GM10248 (cell line): ENCODE data around the gene TMEM117.

Experiments used
- CTCF ChIA-PET: fragments of 300-600 bp; sonication (Branson Sonifier 250); formaldehyde crosslinking; extraction: SDS; loops from one replicate; lab custom pipeline; 2021; ENCODE audit warnings: antibody characterized with exemption; lab: Yijun Ruan, JAX
- POLR2A ChIA-PET: fragments of 350-650 bp; sonication (Branson Sonifier 250); formaldehyde crosslinking; extraction: SDS; loops from one replicate; lab custom pipeline; 2020; ENCODE audit warnings: antibody characterized with exemption; lab: Yijun Ruan, JAX
- DNase-seq: peaks from one replicate; pipeline ENCODE4 v3.0.0; 2012; ENCODE audit errors: extremely low spot score
- TF ChIP-seq, protein P1 (sequence below): IDR thresholded peaks from 2 replicates; pipeline ENCODE4 v1.5.1; 2012; ENCODE audit warnings: mild to moderate bottlenecking, low read depth; ENCODE audit errors: extremely low read depth, missing control alignments, control extremely low read depth

The TMEM117 gene

DNA sequence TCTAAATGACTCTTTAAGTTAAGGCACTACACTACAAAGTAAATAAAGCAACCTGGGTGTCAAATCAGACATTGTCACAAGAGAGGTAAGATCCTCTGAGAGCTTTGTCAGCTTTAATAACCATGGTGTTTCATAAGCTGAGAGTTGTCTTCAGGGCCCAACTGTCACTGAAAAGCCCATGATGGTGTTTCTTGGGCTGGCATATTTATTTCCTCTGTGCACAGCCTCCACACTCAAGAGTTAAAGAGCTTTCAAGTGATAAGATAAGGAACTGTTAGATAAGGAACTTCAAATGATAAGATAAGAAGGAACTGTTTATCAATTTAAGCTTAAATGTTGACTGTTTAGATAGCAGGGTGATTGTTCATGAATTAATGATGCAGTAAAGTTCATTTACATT is 495.4 kb downstream of the TMEM117 start:
- POLR2A ChIA-PET: no interaction called here
- DNase-seq: no peak
- CTCF ChIA-PET: interaction anchor here (2.5 kb wide), 1 partner anchor 14 kb away, joined by 9 read pairs; no protein-coding TSS in a partner anchor
- TF ChIP-seq, protein P1, sequence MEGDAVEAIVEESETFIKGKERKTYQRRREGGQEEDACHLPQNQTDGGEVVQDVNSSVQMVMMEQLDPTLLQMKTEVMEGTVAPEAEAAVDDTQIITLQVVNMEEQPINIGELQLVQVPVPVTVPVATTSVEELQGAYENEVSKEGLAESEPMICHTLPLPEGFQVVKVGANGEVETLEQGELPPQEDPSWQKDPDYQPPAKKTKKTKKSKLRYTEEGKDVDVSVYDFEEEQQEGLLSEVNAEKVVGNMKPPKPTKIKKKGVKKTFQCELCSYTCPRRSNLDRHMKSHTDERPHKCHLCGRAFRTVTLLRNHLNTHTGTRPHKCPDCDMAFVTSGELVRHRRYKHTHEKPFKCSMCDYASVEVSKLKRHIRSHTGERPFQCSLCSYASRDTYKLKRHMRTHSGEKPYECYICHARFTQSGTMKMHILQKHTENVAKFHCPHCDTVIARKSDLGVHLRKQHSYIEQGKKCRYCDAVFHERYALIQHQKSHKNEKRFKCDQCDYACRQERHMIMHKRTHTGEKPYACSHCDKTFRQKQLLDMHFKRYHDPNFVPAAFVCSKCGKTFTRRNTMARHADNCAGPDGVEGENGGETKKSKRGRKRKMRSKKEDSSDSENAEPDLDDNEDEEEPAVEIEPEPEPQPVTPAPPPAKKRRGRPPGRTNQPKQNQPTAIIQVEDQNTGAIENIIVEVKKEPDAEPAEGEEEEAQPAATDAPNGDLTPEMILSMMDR: no peak

- DNase-seq: no peak
- ChIA-PET CTCF (interaction anchor here (1.6 kb wide), 1 partner anchor 596 kb away, joined by 3 read pairs; no protein-coding TSS in a partner anchor), POLR2A (no interaction called here)
- TF ChIP-seq, protein P1: no peak
Measured at GRCh38 chr12:44334347-44334746, 498.5 kb downstream of the TMEM117 start.

- POLR2A ChIA-PET: no interaction called here
- DNase-seq: no peak
- CTCF ChIA-PET: interaction anchor here (1.6 to 1.7 kb wide), 2 partner anchors 9 to 596 kb away, joined by 3 to 8 read pairs; no protein-coding TSS in a partner anchor
- TF ChIP-seq, protein P1: no peak
Measured at GRCh38 chr12:44335030-44335429, 499.1 kb downstream of the TMEM117 start.

DNA sequence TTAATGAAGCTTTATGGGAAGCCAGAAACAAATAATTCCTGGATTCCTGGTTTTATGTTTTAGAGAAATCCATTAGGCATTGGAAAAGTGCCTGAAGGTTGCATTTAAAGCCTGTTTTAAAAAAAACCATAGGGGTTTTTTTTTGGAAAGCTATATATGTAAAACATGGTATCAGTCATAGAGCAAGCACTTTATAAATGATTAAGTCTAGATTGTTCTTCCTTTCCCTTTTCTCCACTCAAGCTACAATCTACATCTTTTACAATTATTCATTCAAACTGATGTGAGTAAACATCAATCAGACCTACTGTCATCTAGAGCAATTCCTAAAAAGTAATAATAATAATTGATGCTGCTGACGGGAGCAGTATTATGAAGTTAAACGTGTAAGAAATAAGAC is 500.7 kb downstream of the TMEM117 start:
- ChIA-PET CTCF (interaction anchor here (1.6 to 1.9 kb wide), 3 partner anchors 11 to 63 kb away, joined by 3 to 8 read pairs (median 8); no protein-coding TSS in a partner anchor), POLR2A (no interaction called here)
- no peak for DNase-seq
- TF ChIP-seq, protein P1: no peak

DNA sequence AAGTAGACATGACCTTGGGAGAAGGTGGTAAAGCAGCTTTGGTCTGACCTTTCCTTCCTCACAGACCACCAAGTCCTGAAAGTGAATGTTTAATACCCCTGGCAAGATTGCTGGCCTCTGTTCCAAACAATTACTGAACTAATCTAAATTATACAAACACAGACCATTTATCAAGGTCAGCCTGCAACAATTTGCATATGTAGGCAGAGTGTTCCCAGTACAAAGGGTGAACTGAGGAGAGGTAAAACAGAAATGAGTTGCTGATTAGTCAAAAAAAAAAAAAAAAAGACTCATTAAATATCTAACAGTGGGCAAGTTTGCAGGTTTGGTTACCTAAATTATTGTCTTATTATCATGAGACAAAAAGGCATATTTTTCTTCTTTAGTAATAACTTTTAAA is 506.5 kb downstream of the TMEM117 start:
- CTCF ChIA-PET: interaction anchor here (1.1 to 2.6 kb wide), 3 partner anchors 12 to 18 kb away, joined by 3 to 7 read pairs (median 6); no protein-coding TSS in a partner anchor
- DNase-seq: no peak
- TF ChIP-seq, protein P1: no peak
- POLR2A ChIA-PET: no interaction called here

DNA sequence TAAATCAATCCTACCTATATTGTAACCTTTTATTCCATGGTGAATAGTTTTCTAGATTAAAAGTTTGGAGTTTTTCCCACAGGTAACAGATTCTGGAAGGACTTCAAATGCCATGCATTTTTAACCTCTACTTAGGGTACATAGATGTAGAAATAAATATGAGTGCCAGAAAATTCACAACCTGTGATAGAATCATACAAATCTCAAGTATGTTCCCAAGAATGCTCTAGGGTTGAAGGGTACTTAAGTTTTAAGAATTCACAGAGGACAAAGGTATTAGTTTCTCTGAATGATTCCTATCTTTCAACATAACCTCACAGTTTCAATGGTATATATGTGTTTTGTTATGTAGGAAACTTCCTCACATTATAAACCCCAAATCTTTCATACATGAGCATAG is 511.3 kb downstream of the TMEM117 start:
- DNase-seq: no peak
- ChIA-PET POLR2A (no interaction called here), CTCF (interaction anchor here (1.0 to 2.8 kb wide), 2 partner anchors 8 to 30 kb away, joined by 3 to 12 read pairs; no protein-coding TSS in a partner anchor)
- TF ChIP-seq, protein P1: no peak
